ENCODE data around the gene TBC1D5.

TBC1D5 gene

DNA sequence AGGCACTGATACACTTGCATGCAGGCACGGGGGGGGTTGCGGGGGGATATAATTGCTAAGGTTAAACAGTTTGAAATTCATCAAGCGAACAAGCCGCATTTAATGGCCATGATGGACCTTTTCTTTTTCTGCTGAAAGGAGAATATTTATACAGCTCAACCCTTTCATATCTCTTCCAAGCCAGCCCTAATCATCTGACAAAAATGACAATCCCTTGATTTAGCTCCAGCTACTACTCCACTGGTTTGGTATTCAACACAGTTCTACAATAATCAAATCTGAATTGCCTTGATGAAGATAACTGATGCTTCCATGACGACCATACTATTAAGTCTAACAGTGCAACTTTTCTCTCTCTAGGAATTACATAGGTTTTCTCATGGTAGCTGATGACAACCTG, 482.7 kb downstream of the TBC1D5 start:
- Histone ChIP-seq H3K9me3 (ENCODE audit: control insufficient read depth, insufficient read depth, low read length) (no peaks in the 10 kb centered on the region), H3K4me1 (ENCODE audit: control insufficient read depth, insufficient read depth, low read length) (peaks cover 9% of the 10 kb centered on the region; the same call in 1 of the 2 replicates), H3K36me3 (ENCODE audit: control insufficient read depth, insufficient read depth, low read length) (no peaks in the 10 kb centered on the region), H3K4me3 (ENCODE audit: low read depth, low read length) (no peak overlapping the region), H3K9ac (ENCODE audit: low read depth, low read length) (no peak overlapping the region), H3K27ac (ENCODE audit: low read depth, low read length) (no peak overlapping the region), H3K27me3 (ENCODE audit: control insufficient read depth, insufficient read depth, low read length) (no peaks in the 10 kb centered on the region)

DNA sequence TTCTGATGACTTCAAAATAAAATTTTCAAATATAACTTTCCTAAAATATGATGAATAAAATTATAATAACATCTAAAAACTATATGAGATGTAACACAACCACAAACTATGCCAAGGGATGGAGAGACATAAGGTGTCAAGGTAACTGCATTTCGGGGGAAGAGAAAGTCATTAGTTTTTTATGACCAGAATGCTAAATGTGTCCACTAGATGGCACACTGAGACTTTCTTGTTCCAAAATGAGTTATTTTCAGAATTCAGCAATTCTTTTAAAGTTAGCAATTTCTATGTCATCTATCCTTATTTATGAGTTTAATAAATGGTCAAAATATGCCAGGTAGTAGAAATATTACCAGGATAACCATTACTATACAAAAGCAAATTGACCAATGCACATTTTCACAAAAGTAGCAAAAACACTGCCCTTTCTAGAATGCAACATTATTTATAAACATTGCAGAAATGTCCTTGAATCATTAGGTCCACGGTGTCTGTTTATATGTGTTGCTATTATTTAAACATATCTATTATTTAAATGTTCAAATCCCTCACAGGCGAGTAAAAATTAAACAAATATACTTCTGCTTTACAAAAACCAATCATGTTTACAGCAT, 483.5 kb downstream of the TBC1D5 start:
- Histone ChIP-seq H3K9me3 (ENCODE audit: control insufficient read depth, insufficient read depth, low read length) (no peaks in the 10 kb centered on the region), H3K27me3 (ENCODE audit: control insufficient read depth, insufficient read depth, low read length) (no peaks in the 10 kb centered on the region), H3K27ac (ENCODE audit: low read depth, low read length) (no peak overlapping the region), H3K36me3 (ENCODE audit: control insufficient read depth, insufficient read depth, low read length) (no peaks in the 10 kb centered on the region), H3K4me3 (ENCODE audit: low read depth, low read length) (no peak overlapping the region), H3K9ac (ENCODE audit: low read depth, low read length) (no peak overlapping the region), H3K4me1 (ENCODE audit: control insufficient read depth, insufficient read depth, low read length) (peaks cover 9% of the 10 kb centered on the region; the same call in 1 of the 2 replicates)

DNA sequence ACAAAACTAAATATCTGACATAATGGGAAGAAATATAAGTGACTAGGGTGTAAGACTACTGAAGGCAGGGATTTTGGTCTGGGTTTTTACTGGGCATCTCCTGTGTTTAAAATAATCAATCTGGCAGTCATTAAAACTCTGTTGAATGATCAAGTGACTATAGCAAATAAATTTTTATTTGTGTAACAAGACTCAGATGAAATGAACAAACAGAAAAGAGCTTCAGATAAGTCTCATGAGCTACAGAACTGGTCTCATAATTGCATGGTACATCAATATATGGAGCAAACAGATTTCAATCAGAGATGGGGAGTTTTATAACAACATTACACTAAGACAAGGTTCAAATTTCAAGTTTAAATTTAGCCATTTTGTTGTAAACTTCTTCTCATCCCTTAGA, 485.2 kb downstream of the TBC1D5 start:
- H3K9me3 ChIP-seq (ENCODE audit: control insufficient read depth, insufficient read depth, low read length), result no peaks in the 10 kb centered on the region
- H3K27me3 ChIP-seq (ENCODE audit: control insufficient read depth, insufficient read depth, low read length), result no peaks in the 10 kb centered on the region
- no peak overlapping the region for H3K9ac ChIP-seq (ENCODE audit: low read depth, low read length)
- peaks cover 9% of the 10 kb centered on the region; the same call in 1 of the 2 replicates for H3K4me1 ChIP-seq (ENCODE audit: control insufficient read depth, insufficient read depth, low read length)
- no peaks in the 10 kb centered on the region for H3K36me3 ChIP-seq (ENCODE audit: control insufficient read depth, insufficient read depth, low read length)
- no peak overlapping the region for H3K4me3 ChIP-seq (ENCODE audit: low read depth, low read length)
- H3K27ac ChIP-seq (ENCODE audit: low read depth, low read length), result no peak overlapping the region

DNA sequence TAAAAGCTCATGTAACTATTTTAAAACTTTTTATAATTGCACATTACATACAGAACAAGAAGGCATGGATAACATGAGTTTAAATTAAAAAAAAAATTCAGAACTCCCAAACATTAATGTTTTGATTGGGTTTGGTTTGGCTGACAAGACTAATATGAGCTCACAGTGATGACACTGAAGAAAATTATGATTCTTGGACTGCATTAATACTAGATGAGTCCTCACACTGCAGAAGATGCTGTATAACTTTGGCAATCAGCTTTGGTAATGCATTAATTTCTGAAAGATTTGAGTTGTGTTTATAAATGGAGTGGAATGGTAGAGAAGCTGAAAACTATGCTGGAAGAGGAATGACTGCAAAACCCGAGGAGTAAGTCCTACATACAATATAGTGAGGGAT, 498.8 kb downstream of the TBC1D5 start:
- H3K4me3 ChIP-seq (ENCODE audit: low read depth, low read length), result no peak overlapping the region
- no peak overlapping the region for H3K9ac ChIP-seq (ENCODE audit: low read depth, low read length)
- H3K27ac ChIP-seq (ENCODE audit: low read depth, low read length), result no peak overlapping the region
- 0 out of 2 replicates have a peak, but pooled peaks cover 4% of the 10 kb centered on the region for H3K4me1 ChIP-seq (ENCODE audit: control insufficient read depth, insufficient read depth, low read length)
- H3K36me3 ChIP-seq (ENCODE audit: control insufficient read depth, insufficient read depth, low read length), result no peaks in the 10 kb centered on the region
- no peaks in the 10 kb centered on the region for H3K27me3 ChIP-seq (ENCODE audit: control insufficient read depth, insufficient read depth, low read length)
- no peaks in the 10 kb centered on the region for H3K9me3 ChIP-seq (ENCODE audit: control insufficient read depth, insufficient read depth, low read length)

DNA sequence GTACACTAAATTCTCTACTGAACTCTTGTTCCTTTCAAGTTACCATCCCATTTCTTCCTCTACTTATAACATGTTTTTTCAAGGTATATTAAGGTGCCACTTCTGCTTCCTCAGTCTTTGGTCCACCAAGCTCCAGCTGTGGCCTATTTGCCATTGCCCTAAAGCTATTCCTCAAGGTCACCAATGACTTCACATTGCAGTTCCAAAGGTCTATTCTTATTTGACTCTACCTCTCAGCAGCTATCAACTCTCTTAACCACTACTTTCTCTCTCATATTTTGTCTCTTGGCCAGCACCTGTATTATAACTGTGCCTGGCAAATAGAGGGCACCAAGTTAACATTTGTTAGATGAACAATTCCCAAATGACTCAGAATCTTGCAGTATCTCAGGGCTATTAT, 503.0 kb downstream of the TBC1D5 start:
- H3K4me3 ChIP-seq (ENCODE audit: low read depth, low read length), result no peak overlapping the region
- no peaks in the 10 kb centered on the region for H3K27me3 ChIP-seq (ENCODE audit: control insufficient read depth, insufficient read depth, low read length)
- H3K27ac ChIP-seq (ENCODE audit: low read depth, low read length), result no peak overlapping the region
- H3K9ac ChIP-seq (ENCODE audit: low read depth, low read length), result no peak overlapping the region
- H3K36me3 ChIP-seq (ENCODE audit: control insufficient read depth, insufficient read depth, low read length), result no peaks in the 10 kb centered on the region
- no peaks in the 10 kb centered on the region for H3K9me3 ChIP-seq (ENCODE audit: control insufficient read depth, insufficient read depth, low read length)
- H3K4me1 ChIP-seq (ENCODE audit: control insufficient read depth, insufficient read depth, low read length), result no peaks in the 10 kb centered on the region

DNA sequence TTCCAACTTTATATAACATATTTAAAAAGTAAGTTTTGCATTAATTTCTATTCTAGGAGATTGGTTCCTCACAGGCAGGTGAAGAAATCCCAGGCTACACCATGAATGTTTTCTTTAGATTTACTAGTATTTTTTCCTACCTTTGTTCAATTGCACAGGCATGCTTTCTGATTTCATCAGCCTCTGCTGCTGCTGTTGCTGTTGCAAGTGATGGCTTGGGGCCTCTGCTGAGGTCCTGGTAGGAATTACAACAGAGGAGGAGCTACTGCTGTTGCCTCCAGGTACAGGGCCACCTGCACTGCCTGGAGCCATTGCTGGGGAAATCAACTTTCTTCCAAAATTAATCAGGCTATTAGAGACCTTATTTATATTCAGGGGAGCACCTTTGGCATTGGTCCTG, 504.4 kb downstream of the TBC1D5 start:
- H3K36me3 ChIP-seq (ENCODE audit: control insufficient read depth, insufficient read depth, low read length), result no peaks in the 10 kb centered on the region
- H3K4me3 ChIP-seq (ENCODE audit: low read depth, low read length), result no peak overlapping the region
- no peak overlapping the region for H3K9ac ChIP-seq (ENCODE audit: low read depth, low read length)
- H3K27ac ChIP-seq (ENCODE audit: low read depth, low read length), result no peak overlapping the region
- no peaks in the 10 kb centered on the region for H3K27me3 ChIP-seq (ENCODE audit: control insufficient read depth, insufficient read depth, low read length)
- no peaks in the 10 kb centered on the region for H3K4me1 ChIP-seq (ENCODE audit: control insufficient read depth, insufficient read depth, low read length)
- no peaks in the 10 kb centered on the region for H3K9me3 ChIP-seq (ENCODE audit: control insufficient read depth, insufficient read depth, low read length)

DNA sequence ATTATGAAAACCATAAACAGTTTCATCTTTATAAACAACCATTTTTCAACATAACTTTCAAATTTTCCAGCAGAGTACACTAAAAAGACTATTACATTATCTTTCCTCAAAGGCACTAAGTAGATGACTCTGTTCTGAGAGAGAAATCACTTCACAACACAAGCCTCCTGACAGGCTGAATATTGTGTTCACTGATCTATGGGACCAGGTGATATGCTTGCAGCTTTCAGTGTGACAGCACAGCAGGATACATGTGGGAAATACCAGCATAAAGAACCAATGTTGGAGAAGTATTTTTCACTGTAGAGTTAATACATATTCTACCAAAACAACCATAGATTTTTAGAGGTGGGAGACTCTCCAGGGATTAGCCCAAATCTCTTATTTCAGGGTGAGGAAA, 507.1 kb downstream of the TBC1D5 start:
- Histone ChIP-seq H3K27me3 (ENCODE audit: control insufficient read depth, insufficient read depth, low read length) (no peaks in the 10 kb centered on the region), H3K4me3 (ENCODE audit: low read depth, low read length) (no peak overlapping the region), H3K4me1 (ENCODE audit: control insufficient read depth, insufficient read depth, low read length) (no peaks in the 10 kb centered on the region), H3K27ac (ENCODE audit: low read depth, low read length) (no peak overlapping the region), H3K9me3 (ENCODE audit: control insufficient read depth, insufficient read depth, low read length) (no peaks in the 10 kb centered on the region), H3K9ac (ENCODE audit: low read depth, low read length) (no peak overlapping the region), H3K36me3 (ENCODE audit: control insufficient read depth, insufficient read depth, low read length) (no peaks in the 10 kb centered on the region)

DNA sequence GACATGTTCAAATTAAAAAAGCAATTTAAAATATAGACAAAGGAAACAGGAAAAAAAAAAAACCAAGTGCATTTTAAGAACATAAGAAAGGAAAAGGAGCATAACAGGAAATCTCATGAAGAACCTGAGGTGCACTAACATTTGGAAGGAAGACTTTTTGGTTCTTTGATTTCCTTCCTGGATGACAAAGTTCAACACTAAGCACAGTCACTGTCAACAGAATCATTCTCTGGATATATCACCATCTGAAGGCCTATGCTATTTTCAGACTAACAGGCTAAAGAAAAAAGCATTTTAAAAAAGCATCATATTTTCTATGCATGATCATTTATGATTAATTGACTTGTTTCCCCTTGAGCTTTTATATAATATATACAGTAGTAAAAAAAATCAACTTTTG, 508.0 kb downstream of the TBC1D5 start:
- Histone ChIP-seq H3K36me3 (ENCODE audit: control insufficient read depth, insufficient read depth, low read length) (no peaks in the 10 kb centered on the region), H3K4me1 (ENCODE audit: control insufficient read depth, insufficient read depth, low read length) (no peaks in the 10 kb centered on the region), H3K4me3 (ENCODE audit: low read depth, low read length) (no peak overlapping the region), H3K27me3 (ENCODE audit: control insufficient read depth, insufficient read depth, low read length) (no peaks in the 10 kb centered on the region), H3K27ac (ENCODE audit: low read depth, low read length) (no peak overlapping the region), H3K9me3 (ENCODE audit: control insufficient read depth, insufficient read depth, low read length) (no peaks in the 10 kb centered on the region), H3K9ac (ENCODE audit: low read depth, low read length) (no peak overlapping the region)

DNA sequence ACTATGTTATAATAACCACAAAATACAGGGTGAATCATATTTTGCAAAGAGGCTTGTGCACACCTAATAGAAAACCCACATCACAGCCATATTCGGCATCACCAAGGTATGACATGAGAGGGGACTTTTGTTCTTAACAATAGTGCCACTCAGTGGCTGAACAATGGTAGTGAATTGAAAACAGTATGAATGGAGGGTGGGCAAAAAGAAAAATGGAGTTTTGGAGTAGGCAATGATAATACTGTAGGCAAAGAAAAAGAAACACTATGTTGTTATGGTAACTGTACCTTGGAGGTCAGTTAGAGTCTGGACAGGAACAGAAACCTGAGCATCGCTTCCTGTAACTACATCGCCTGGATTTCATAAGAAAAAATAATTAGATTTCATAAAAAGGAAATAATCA, 509.0 kb downstream of the TBC1D5 start:
- Histone ChIP-seq H3K9me3 (ENCODE audit: control insufficient read depth, insufficient read depth, low read length) (no peaks in the 10 kb centered on the region), H3K27ac (ENCODE audit: low read depth, low read length) (no peak overlapping the region)

DNA sequence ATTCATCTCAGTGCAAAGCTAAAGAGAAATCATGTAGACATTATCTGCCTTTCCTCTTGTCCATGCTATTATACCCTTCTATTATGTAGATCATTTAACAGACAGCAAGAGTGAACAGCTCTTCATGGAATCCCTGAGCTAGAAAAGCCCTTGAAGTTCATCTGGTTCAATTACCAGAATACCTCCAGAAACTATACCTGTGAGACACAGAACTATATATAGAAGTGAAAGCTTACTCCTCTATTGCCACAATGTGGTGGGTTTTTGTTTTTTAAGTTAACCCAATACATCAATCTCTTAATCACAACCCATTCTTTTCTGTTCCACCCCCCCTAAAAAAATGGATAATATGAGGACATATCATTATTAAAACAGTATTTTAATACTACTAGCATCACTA, 510.0 kb downstream of the TBC1D5 start:
- H3K9ac ChIP-seq (ENCODE audit: low read depth, low read length), result no peak overlapping the region
- H3K9me3 ChIP-seq (ENCODE audit: control insufficient read depth, insufficient read depth, low read length), result no peaks in the 10 kb centered on the region
- H3K36me3 ChIP-seq (ENCODE audit: control insufficient read depth, insufficient read depth, low read length), result no peaks in the 10 kb centered on the region

More for the DNA sequence above, 509.0 kb downstream of the TBC1D5 start:
- no peak overlapping the region for H3K9ac ChIP-seq (ENCODE audit: low read depth, low read length)
- no peaks in the 10 kb centered on the region for H3K4me1 ChIP-seq (ENCODE audit: control insufficient read depth, insufficient read depth, low read length)
- no peak overlapping the region for H3K4me3 ChIP-seq (ENCODE audit: low read depth, low read length)
- H3K27me3 ChIP-seq (ENCODE audit: control insufficient read depth, insufficient read depth, low read length), result no peaks in the 10 kb centered on the region
- no peaks in the 10 kb centered on the region for H3K36me3 ChIP-seq (ENCODE audit: control insufficient read depth, insufficient read depth, low read length)

DNA sequence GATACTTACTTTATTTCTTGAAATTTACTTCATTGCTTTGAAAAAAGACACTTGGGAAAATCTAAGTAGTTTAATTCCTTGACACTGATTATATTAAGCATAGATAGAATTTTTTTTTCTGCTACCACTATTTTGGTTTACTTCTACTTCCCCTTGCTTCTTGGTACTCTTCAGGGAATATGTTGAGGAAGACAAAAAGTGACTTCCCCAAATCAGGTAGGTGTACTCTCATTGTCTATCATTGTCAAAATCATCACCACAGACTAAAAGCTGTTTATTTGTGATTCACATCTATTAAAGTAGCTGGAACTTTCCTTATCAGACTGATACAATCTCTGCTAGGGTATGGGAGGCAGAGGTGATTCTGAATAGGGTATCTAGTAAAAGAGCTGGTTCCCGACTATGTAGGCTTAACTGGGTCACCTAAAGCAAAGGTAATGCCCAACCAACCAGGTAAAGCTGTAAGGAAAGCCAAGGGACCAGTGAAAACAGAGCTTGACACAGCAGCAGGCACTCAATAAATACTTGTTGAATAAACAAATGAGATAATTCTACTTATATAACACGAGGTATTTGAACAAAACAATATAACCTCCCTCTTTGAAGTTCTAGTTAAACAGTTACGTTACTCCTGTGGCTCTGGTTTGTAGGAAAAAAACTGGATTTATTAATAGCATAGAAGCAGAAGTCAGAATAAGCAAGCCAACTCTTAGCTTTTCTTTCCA, 510.7 kb downstream of the TBC1D5 start:
- H3K36me3 ChIP-seq (ENCODE audit: control insufficient read depth, insufficient read depth, low read length), result no peaks in the 10 kb centered on the region
- H3K9ac ChIP-seq (ENCODE audit: low read depth, low read length), result no peak overlapping the region
- H3K27me3 ChIP-seq (ENCODE audit: control insufficient read depth, insufficient read depth, low read length), result no peaks in the 10 kb centered on the region
- no peaks in the 10 kb centered on the region for H3K9me3 ChIP-seq (ENCODE audit: control insufficient read depth, insufficient read depth, low read length)
- no peak overlapping the region for H3K27ac ChIP-seq (ENCODE audit: low read depth, low read length)
- H3K4me1 ChIP-seq (ENCODE audit: control insufficient read depth, insufficient read depth, low read length), result no peaks in the 10 kb centered on the region
- H3K4me3 ChIP-seq (ENCODE audit: low read depth, low read length), result no peak overlapping the region

More for the DNA sequence above, 510.0 kb downstream of the TBC1D5 start:
- Histone ChIP-seq H3K4me3 (ENCODE audit: low read depth, low read length) (no peak overlapping the region), H3K27me3 (ENCODE audit: control insufficient read depth, insufficient read depth, low read length) (no peaks in the 10 kb centered on the region), H3K27ac (ENCODE audit: low read depth, low read length) (no peak overlapping the region), H3K4me1 (ENCODE audit: control insufficient read depth, insufficient read depth, low read length) (no peaks in the 10 kb centered on the region)
